ENCODE data around the gene DHRS2. TPM values are rescaled to one million over a fixed set of nuclear protein-coding genes. Genes with fewer than 3 reads are reported as not detected.

DHRS2 gene
- total RNA-seq, 3 donors from 2014 or later, result 4.6 to 9.4 TPM; not detected in 1

GRCh38 chr14:23639048-23639890, 3.1 kb downstream of the DHRS2 start:
- peak overlapping the region; percentile 26 to 75 for H3K27ac ChIP-seq
- no peaks in the 10 kb centered on the region for H3K27me3 ChIP-seq
- no peaks in the 10 kb centered on the region for H3K9me3 ChIP-seq
- H3K4me1 ChIP-seq, result no peaks in the 10 kb centered on the region
- no peaks in the 10 kb centered on the region for H3K36me3 ChIP-seq
- intact Hi-C loops (cut with DNase I; ENCODE audit: low total_unique reads), result no loop called here
- H3K4me3 ChIP-seq, result no peak overlapping the region
- peak in 1 of 2 donors; percentile 15 for DNase-seq (ENCODE audit: low spot score in 2 of 2)
- no peak for TF ChIP-seq POLR2A (IDR thresholded peaks at IDR 0.05)
- TF ChIP-seq CTCF (IDR thresholded peaks at IDR 0.05), result no peak
- no peak for TF ChIP-seq POLR2AphosphoS5 (IDR thresholded peaks at IDR 0.05)

- no peaks in the 10 kb centered on the region for H3K36me3 ChIP-seq
- no peaks in the 10 kb centered on the region for H3K9me3 ChIP-seq
- intact Hi-C loops (cut with DNase I; ENCODE audit: low total_unique reads), result no loop called here
- peak overlapping the region; percentile 26 to 75 for H3K27ac ChIP-seq
- DNase-seq (ENCODE audit: low spot score in 2 of 2), result no peak
- no peaks in the 10 kb centered on the region for H3K4me1 ChIP-seq
- no peak overlapping the region for H3K4me3 ChIP-seq
- TF ChIP-seq POLR2A (IDR thresholded peaks at IDR 0.05) (no peak), POLR2AphosphoS5 (IDR thresholded peaks at IDR 0.05) (no peak), CTCF (IDR thresholded peaks at IDR 0.05) (no peak)
- H3K27me3 ChIP-seq, result no peaks in the 10 kb centered on the region
Measured at GRCh38 chr14:23639891-23640523, 3.8 kb downstream of the DHRS2 start.

- Histone ChIP-seq H3K27ac (peak overlapping the region; percentile 26 to 75), H3K9me3 (no peaks in the 10 kb centered on the region), H3K4me1 (no peaks in the 10 kb centered on the region), H3K27me3 (no peaks in the 10 kb centered on the region), H3K4me3 (no peak overlapping the region), H3K36me3 (no peaks in the 10 kb centered on the region)
- peak in 1 of 2 donors; percentile 27 for DNase-seq (ENCODE audit: low spot score in 2 of 2)
- no peak for TF ChIP-seq POLR2A (IDR thresholded peaks at IDR 0.05)
- TF ChIP-seq CTCF (IDR thresholded peaks at IDR 0.05), result no peak
- TF ChIP-seq POLR2AphosphoS5 (IDR thresholded peaks at IDR 0.05), result no peak
- intact Hi-C loops (cut with DNase I; ENCODE audit: low total_unique reads), result no loop called here
Measured at GRCh38 chr14:23640524-23641141, 4.5 kb downstream of the DHRS2 start.

- Histone ChIP-seq H3K4me3 (no peak overlapping the region), H3K9me3 (no peaks in the 10 kb centered on the region), H3K36me3 (no peaks in the 10 kb centered on the region), H3K27ac (peak overlapping the region in 1 of 2 donors; percentile 75), H3K4me1 (no peaks in the 10 kb centered on the region), H3K27me3 (no peaks in the 10 kb centered on the region)
- intact Hi-C loops (cut with DNase I; ENCODE audit: low total_unique reads), result no loop called here
- TF ChIP-seq POLR2A (IDR thresholded peaks at IDR 0.05) (no peak), CTCF (IDR thresholded peaks at IDR 0.05) (no peak), POLR2AphosphoS5 (IDR thresholded peaks at IDR 0.05) (no peak)
- DNase-seq (ENCODE audit: low spot score in 2 of 2), result peak in 1 of 2 donors; percentile 9
Measured at GRCh38 chr14:23641180-23641914, 5.2 kb downstream of the DHRS2 start.
